Testis (tissue), 2 donors: ENCODE data around the gene DSC3.

Source experiments
- CTCF ChIP-seq, 3 experiments: fragments of 450-650 bp in 2 of 3; fragments of 200-600 bp in 1 of 3; sonication (generic) in 1 of 3; IDR thresholded peaks; one replicate each; pipeline ENCODE4 v1.5.1; 2016 to 2019; ENCODE audit warnings: antibody characterized with exemption in 3 of 3, mild to moderate bottlenecking in 2 of 3, moderate library complexity in 1 of 3
- POLR2A ChIP-seq: fragments of 450-650 bp; IDR thresholded peaks from one replicate; pipeline ENCODE4 v1.6.1; 2017; ENCODE audit warnings: antibody characterized with exemption, mild to moderate bottlenecking, moderate library complexity

GRCh38 chr18:31042084-31042405, 497 bp downstream of the DSC3 start:
- TF ChIP-seq CTCF (IDR thresholded peaks at IDR 0.05) (no peak), POLR2A (no peak)
